ENCODE measurements around the gene ARF3. TPM values are rescaled to one million over a fixed set of nuclear protein-coding genes. Genes with fewer than 3 reads are reported as not detected.

ARF3 gene
- polyA plus RNA-seq, 1 of the 3 experiments (the other 2 are of a cell fraction) = 204 TPM

DNA sequence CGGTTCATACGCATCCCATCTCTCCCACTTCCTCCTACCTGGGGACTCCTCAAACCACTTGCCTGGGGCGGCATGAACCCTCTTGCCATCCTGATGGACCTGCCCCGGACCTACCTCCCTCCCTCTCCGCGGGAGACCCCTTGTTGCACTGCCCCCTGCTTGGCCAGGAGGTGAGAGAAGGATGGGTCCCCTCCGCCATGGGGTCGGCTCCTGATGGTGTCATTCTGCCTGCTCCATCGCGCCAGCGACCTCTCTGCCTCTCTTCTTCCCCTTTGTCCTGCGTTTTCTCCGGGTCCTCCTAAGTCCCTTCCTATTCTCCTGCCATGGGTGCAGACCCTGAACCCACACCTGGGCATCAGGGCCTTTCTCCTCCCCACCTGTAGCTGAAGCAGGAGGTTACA, 24.5 kb upstream of the ARF3 start:
- CTCF ChIA-PET = interaction anchor here (0.7 to 33.0 kb wide), 11 partner anchors 6 to 186 kb away, joined by 3 to 935 read pairs (median 5); partner anchors contain the start of genes ARF3, DDN, DDX23 and FKBP11
- H3K9ac ChIP-seq = no peak overlapping the region
- no peak overlapping the region for H3K4me2 ChIP-seq
- no peaks in the 10 kb centered on the region for H3K9me3 ChIP-seq
- no peaks in the 10 kb centered on the region for H3F3A ChIP-seq (replicated peaks; ENCODE audit: insufficient read depth)
- no peaks in the 10 kb centered on the region for H3K9me2 ChIP-seq
- no peak overlapping the region for H3K27ac ChIP-seq (ENCODE audit: low read depth in 2 of 2, low read length in 1 of 2)
- 25% methylated on average over 13 of the region's 13 CpGs for WGBS (ENCODE audit: low lambda C conversion rate)
- H3K4me3 ChIP-seq (ENCODE audit: low read depth in 2 of 2, low read length in 1 of 2) = no peak overlapping the region
- H2AFZ ChIP-seq (ENCODE audit: low read depth) = no peak overlapping the region
- no peak for TF ChIP-seq YY1 (IDR thresholded peaks at IDR 0.05; ENCODE audit: low read depth)
- DNase-seq = no peak
- H3K36me3 ChIP-seq (replicated peaks in 1 of 2; ENCODE audit: control insufficient read depth in 1 of 2, insufficient read depth in 2 of 2, low read length in 1 of 2) = no peaks in the 10 kb centered on the region
- POLR2A ChIA-PET = no interaction called here
- no peaks in the 10 kb centered on the region for H4K20me1 ChIP-seq (ENCODE audit: insufficient read depth)
- H3K4me1 ChIP-seq (ENCODE audit: control insufficient read depth in 1 of 2, insufficient read depth in 2 of 2, low read depth in 1 of 2, low read length in 1 of 2) = peaks cover 0 to 26% of the 10 kb centered on the region in 2 experiments; a peak in 1 of 4 replicates
- H3K27me3 ChIP-seq (ENCODE audit: insufficient read depth) = peaks cover 80% of the 10 kb centered on the region
- H3K79me2 ChIP-seq (ENCODE audit: insufficient read depth) = no peaks in the 10 kb centered on the region

DNA sequence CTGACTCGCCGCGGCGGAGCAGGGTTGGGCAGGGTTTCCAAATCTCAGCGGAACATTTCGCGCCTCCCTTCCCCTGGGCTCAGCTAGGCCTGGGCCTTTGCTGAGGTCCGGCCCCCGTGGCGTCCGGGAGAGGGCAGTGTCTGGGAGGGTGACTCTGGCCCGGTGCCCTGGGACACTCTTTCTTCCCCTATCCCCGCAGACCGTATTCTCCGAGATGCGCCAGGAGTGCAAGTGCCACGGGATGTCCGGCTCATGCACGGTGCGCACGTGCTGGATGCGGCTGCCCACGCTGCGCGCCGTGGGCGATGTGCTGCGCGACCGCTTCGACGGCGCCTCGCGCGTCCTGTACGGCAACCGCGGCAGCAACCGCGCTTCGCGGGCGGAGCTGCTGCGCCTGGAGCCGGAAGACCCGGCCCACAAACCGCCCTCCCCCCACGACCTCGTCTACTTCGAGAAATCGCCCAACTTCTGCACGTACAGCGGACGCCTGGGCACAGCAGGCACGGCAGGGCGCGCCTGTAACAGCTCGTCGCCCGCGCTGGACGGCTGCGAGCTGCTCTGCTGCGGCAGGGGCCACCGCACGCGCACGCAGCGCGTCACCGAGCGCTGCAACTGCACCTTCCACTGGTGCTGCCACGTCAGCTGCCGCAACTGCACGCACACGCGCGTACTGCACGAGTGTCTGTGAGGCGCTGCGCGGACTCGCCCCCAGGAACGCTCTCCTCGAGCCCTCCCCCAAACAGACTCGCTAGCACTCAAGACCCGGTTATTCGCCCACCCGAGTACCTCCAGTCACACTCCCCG, 23.9 kb upstream of the ARF3 start:
- peaks cover 78% of the 10 kb centered on the region for H3K27me3 ChIP-seq (ENCODE audit: insufficient read depth)
- peak; percentile 80 for DNase-seq
- H3K9ac ChIP-seq = no peak overlapping the region
- H3F3A ChIP-seq (replicated peaks; ENCODE audit: insufficient read depth) = no peaks in the 10 kb centered on the region
- peak overlapping the region; percentile 50 for H3K4me2 ChIP-seq
- H3K4me1 ChIP-seq (ENCODE audit: control insufficient read depth in 1 of 2, insufficient read depth in 2 of 2, low read depth in 1 of 2, low read length in 1 of 2) = peaks cover 0 to 26% of the 10 kb centered on the region in 2 experiments; a peak in 1 of 4 replicates
- 13% methylated on average over 54 of the region's 91 CpGs for WGBS (ENCODE audit: low lambda C conversion rate)
- H4K20me1 ChIP-seq (ENCODE audit: insufficient read depth) = no peaks in the 10 kb centered on the region
- H2AFZ ChIP-seq (ENCODE audit: low read depth) = no peak overlapping the region
- H3K27ac ChIP-seq (ENCODE audit: low read depth in 2 of 2, low read length in 1 of 2) = no peak overlapping the region
- H3K79me2 ChIP-seq (ENCODE audit: insufficient read depth) = no peaks in the 10 kb centered on the region
- TF ChIP-seq CTCF (IDR thresholded peaks at IDR 0.05) (peak; percentile 25; the same call in 1 of the 2 replicates), PBX3 (IDR thresholded peaks at IDR 0.05) (no peak), JUND (IDR thresholded peaks at IDR 0.05) (no peak), REST (IDR thresholded peaks at IDR 0.05; ENCODE audit: low read depth, low read length) (no peak), TCF12 (IDR thresholded peaks at IDR 0.05) (no peak)
- POLR2A ChIA-PET = no interaction called here
- peak overlapping the region in 1 of 2 experiments; percentile 10; a peak in 2 of 4 replicates for H3K4me3 ChIP-seq (ENCODE audit: low read depth in 2 of 2, low read length in 1 of 2)
- H3K9me2 ChIP-seq = no peaks in the 10 kb centered on the region
- H3K9me3 ChIP-seq = no peaks in the 10 kb centered on the region
- CTCF ChIA-PET = interaction anchor here (0.7 to 33.0 kb wide), 11 partner anchors 6 to 186 kb away, joined by 3 to 935 read pairs (median 5); partner anchors contain the start of genes ARF3, DDN, DDX23 and FKBP11
- no peaks in the 10 kb centered on the region for H3K36me3 ChIP-seq (replicated peaks in 1 of 2; ENCODE audit: control insufficient read depth in 1 of 2, insufficient read depth in 2 of 2, low read length in 1 of 2)

Data from SK-N-SH (cell line).